H1 (cell line): ENCODE data around the gene TSFM. TPM values are rescaled to one million over a fixed set of nuclear protein-coding genes. Genes with fewer than 3 reads are reported as not detected.
A peak's percentile ranks its signal among the peaks of the same experiment; 100 is the strongest.

Experiments used
- CHD1 ChIP-seq: IDR thresholded peaks from 2 replicates; pipeline ENCODE4 v1.6.1; 2012; ENCODE audit warnings: low read depth, low read length, improper control_type of control experiment
- EP300 ChIP-seq, 2 experiments: IDR thresholded peaks; 1 replicate in 1 of 2; 2 replicates in 1 of 2; pipeline ENCODE4 v1.6.1; 2011 to 2012; ENCODE audit warnings: low read depth in 2 of 2, low read length in 2 of 2, mild to moderate bottlenecking in 2 of 2, borderline replicate concordance in 1 of 2, inconsistent platforms in 1 of 2, moderate library complexity in 1 of 2
- JUN ChIP-seq: IDR thresholded peaks from 2 replicates; pipeline ENCODE4 v1.6.1; 2011; ENCODE audit warnings: low read depth, mild to moderate bottlenecking, improper control_type of control experiment, low read length
- polyA plus RNA-seq, 7 experiments: library from polyadenylated mRNA; depleted of rRNA in 3 of 7; stranded (reverse) in 5 of 7; unstranded in 2 of 7; fragments of >200 nt in 5 of 7; fragments of 200-250 nt in 2 of 7; gene quantifications; 1 replicate in 5 of 7; 2 replicates in 1 of 7; 4 replicates in 1 of 7; pipeline versions ENCODE4 v1.2.1 to v1.2.3, GENCODE V29; 2011 to 2013; ENCODE audit warnings: missing spikeins in 2 of 7, mixed read lengths in 2 of 7
- total RNA-seq: library from RNA; stranded (reverse); fragmentation: NEBNext Ultra II Directional; extraction: Animal tissue kit (Norgen Biotek cat#: 25700); gene quantifications from 2 replicates; pipeline ENCODE4 v1.2.1, GENCODE V29; 2021

TSFM gene
- total and polyA plus RNA-seq, 2 of the 8 experiments (the other 6 are each of a cell fraction or from before 2014, with no cell fraction given), result 17.4 to 49.8 TPM

DNA sequence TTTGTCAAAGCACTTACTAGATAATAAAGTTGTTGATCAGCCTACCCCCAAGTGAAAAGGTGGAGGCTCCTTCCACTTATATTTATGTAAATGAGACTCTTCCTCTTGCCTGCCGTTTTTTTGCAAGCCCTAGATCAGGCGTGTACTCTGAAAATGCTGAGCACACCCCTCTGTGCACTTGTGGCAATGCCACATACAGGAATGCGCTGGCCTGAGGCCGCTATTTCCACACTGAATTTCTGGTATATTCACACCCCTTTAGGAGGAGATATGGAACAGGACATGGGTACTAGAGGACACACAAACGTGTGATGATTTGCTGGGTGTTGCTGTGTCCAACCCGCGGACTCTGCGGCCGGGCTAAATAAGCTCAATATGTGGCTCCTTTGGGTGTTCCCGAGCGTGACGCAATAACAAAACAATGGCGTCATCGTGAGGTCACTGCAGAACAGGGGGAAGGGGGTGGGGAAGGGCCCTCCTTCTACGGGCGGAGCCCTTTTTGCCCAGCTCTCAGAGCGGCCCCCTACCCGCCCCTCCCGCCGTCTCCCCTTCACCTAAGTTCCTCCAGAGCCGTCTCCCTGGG is 38.3 kb upstream of the TSFM start (continued):
- 0 out of 2 replicates have a peak, but pooled peaks have one; percentile 5 for TF ChIP-seq JUN
- no peak for TF ChIP-seq CHD1
- no peak for TF ChIP-seq EP300 (IDR thresholded peaks at IDR 0.05; ENCODE audit: borderline replicate concordance in 1 of 2, low read depth in 2 of 2, low read length in 2 of 2)
